SU-DHL-6 (cell line): ENCODE data around the gene RAX2.
A peak's percentile ranks its signal among the peaks of the same experiment; 100 is the strongest.

Source experiments
- H2AFZ ChIP-seq: fragments of 200-600 bp; sonication (generic); 2 replicates; pipeline ENCODE4 v1.6.1; 2014; ENCODE audit warnings: low read depth, mild to moderate bottlenecking, moderate library complexity, mixed read lengths, antibody characterized with exemption, low read length; ENCODE audit not compliant: severe bottlenecking
- H3F3A ChIP-seq: fragments of 200-600 bp; shearing (Covaris generic); 2 replicates; pipeline ENCODE4 v1.6.0; 2016; ENCODE audit warnings: antibody characterized with exemption, mild to moderate bottlenecking; ENCODE audit not compliant: insufficient read depth
- H3K27ac ChIP-seq: fragments of 200-600 bp; sonication (generic); 2 replicates; pipeline ENCODE4 v1.5.1; 2016; ENCODE audit warnings: low read depth, mild to moderate bottlenecking, low read length, moderate library complexity, mixed read lengths
- H3K27me3 ChIP-seq: fragments of 200-600 bp; sonication (generic), shearing (Covaris generic); 2 replicates; pipeline ENCODE4 v1.6.0; 2014; ENCODE audit warnings: mild to moderate bottlenecking, low read length
- H3K36me3 ChIP-seq: fragments of 200-600 bp; sonication (generic); 2 replicates; pipeline ENCODE4 v1.6.1; 2014; ENCODE audit warnings: mild to moderate bottlenecking, low read length, mixed read lengths
- H3K4me2 ChIP-seq: fragments of 300-600, 200-600 bp; shearing (Covaris generic), sonication (generic); 2 replicates; pipeline ENCODE4 v1.6.0; 2014; ENCODE audit warnings: low read length, low read depth, mild to moderate bottlenecking; ENCODE audit not compliant: poor library complexity, severe bottlenecking
- H3K4me3 ChIP-seq: fragments of 200-600 bp; sonication (generic); 2 replicates; pipeline ENCODE4 v1.5.1; 2014; ENCODE audit warnings: antibody characterized with exemption, low read length, mild to moderate bottlenecking, mixed read lengths; ENCODE audit not compliant: insufficient read depth, poor library complexity, severe bottlenecking
- H3K79me2 ChIP-seq: fragments of 200-600 bp; sonication (generic); 2 replicates; pipeline ENCODE4 v1.6.1; 2014; ENCODE audit warnings: mild to moderate bottlenecking, low read length, moderate library complexity; ENCODE audit not compliant: insufficient read depth
- H3K9ac ChIP-seq: fragments of 200-600 bp; sonication (generic); 2 replicates; pipeline ENCODE4 v1.7.0; 2014; ENCODE audit warnings: mild to moderate bottlenecking, low read length
- H3K9me2 ChIP-seq: fragments of 200-600 bp; sonication (generic); replicated peaks from 2 replicates; pipeline ENCODE4 v1.6.1; 2014; ENCODE audit warnings: low read length; ENCODE audit not compliant: insufficient read depth
- H3K9me3 ChIP-seq: fragments of 200-600 bp; sonication (generic); 2 replicates; pipeline ENCODE4 v1.6.1; 2014; ENCODE audit warnings: low read length, mixed read lengths; ENCODE audit not compliant: insufficient read depth
- H4K20me1 ChIP-seq: fragments of 200-600 bp; sonication (generic); 2 replicates; pipeline ENCODE4 v1.6.1; 2014; ENCODE audit warnings: low read depth, mild to moderate bottlenecking, antibody characterized with exemption, low read length, moderate library complexity, mixed read lengths
- EZH2phosphoT487 ChIP-seq: fragments of 200-600 bp; sonication (generic), shearing (Covaris generic); conservative IDR thresholded peaks from 2 replicates; pipeline ENCODE4 v1.6.1; 2018; ENCODE audit warnings: mild to moderate bottlenecking, antibody characterized with exemption, low read length, moderate library complexity, mixed read lengths
- TF ChIP-seq, protein P1 (sequence below): fragments of 200-600 bp; sonication (generic); IDR thresholded peaks from one replicate; pipeline ENCODE4 v1.5.1; 2017; ENCODE audit warnings: antibody characterized with exemption, mild to moderate bottlenecking, low read length, moderate library complexity; ENCODE audit not compliant: insufficient read depth, poor library complexity, severe bottlenecking

The RAX2 gene

GRCh38 chr19:3762501-3763459 is 9.2 kb downstream of the RAX2 start, which contains the start of gene MRPL54:
TSS of gene MRPL54 (plus strand) at chr19:3762682. CDS start at chr19:3762701, 19 bp downstream.
- H3K9me2 ChIP-seq = no peaks in the 10 kb centered on the region
- no peaks in the 10 kb centered on the region for H3K27me3 ChIP-seq
- H3K9ac ChIP-seq = peak within 1 kb of the TSS; percentile 87
- H3K79me2 ChIP-seq = peaks cover 23% of the 10 kb centered on the region
- TF ChIP-seq, protein P1, sequence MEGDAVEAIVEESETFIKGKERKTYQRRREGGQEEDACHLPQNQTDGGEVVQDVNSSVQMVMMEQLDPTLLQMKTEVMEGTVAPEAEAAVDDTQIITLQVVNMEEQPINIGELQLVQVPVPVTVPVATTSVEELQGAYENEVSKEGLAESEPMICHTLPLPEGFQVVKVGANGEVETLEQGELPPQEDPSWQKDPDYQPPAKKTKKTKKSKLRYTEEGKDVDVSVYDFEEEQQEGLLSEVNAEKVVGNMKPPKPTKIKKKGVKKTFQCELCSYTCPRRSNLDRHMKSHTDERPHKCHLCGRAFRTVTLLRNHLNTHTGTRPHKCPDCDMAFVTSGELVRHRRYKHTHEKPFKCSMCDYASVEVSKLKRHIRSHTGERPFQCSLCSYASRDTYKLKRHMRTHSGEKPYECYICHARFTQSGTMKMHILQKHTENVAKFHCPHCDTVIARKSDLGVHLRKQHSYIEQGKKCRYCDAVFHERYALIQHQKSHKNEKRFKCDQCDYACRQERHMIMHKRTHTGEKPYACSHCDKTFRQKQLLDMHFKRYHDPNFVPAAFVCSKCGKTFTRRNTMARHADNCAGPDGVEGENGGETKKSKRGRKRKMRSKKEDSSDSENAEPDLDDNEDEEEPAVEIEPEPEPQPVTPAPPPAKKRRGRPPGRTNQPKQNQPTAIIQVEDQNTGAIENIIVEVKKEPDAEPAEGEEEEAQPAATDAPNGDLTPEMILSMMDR = no peak
- no peak for TF ChIP-seq EZH2phosphoT487
- peak within 1 kb of the TSS; percentile 94 for H3K27ac ChIP-seq
- peaks cover 10% of the 10 kb centered on the region for H3F3A ChIP-seq
- H3K4me2 ChIP-seq = peak within 1 kb of the TSS; percentile 69
- no peaks in the 10 kb centered on the region for H4K20me1 ChIP-seq
- peak within 1 kb of the TSS; percentile 91 for H3K4me3 ChIP-seq
- peak within 1 kb of the TSS; percentile 92 for H2AFZ ChIP-seq
- no peaks in the 10 kb centered on the region for H3K36me3 ChIP-seq
- no peaks in the 10 kb centered on the region for H3K9me3 ChIP-seq

DNA sequence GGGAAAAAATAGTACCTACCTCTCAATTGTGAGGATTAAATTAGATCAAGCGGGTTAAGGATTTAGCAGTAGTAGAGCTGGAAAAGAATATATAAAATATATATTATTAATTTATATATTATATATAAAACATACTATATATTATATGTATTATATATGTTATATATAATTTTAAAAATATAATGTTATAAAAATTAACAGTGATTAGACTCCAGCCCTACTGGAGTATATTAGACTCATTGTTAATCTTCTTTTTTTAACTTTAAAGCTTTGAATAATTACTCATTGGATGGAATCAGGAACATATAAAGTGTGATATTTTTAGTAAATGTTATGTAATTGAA is 9.9 kb downstream of the RAX2 start:
- H3K27me3 ChIP-seq = no peaks in the 10 kb centered on the region
- no peaks in the 10 kb centered on the region for H3K9me3 ChIP-seq
- H3F3A ChIP-seq = peaks cover 10% of the 10 kb centered on the region
- TF ChIP-seq, protein P1 = no peak
- TF ChIP-seq EZH2phosphoT487 = no peak
- H3K27ac ChIP-seq = peak overlapping the region; percentile 94
- H3K36me3 ChIP-seq = no peaks in the 10 kb centered on the region
- H3K79me2 ChIP-seq = peaks cover 23% of the 10 kb centered on the region
- peak overlapping the region; percentile 87 for H3K9ac ChIP-seq
- H3K9me2 ChIP-seq = no peaks in the 10 kb centered on the region
- H4K20me1 ChIP-seq = no peaks in the 10 kb centered on the region
- peak overlapping the region; percentile 92 for H2AFZ ChIP-seq
- H3K4me3 ChIP-seq = peak overlapping the region; percentile 91
- peak overlapping the region; percentile 69 for H3K4me2 ChIP-seq

DNA sequence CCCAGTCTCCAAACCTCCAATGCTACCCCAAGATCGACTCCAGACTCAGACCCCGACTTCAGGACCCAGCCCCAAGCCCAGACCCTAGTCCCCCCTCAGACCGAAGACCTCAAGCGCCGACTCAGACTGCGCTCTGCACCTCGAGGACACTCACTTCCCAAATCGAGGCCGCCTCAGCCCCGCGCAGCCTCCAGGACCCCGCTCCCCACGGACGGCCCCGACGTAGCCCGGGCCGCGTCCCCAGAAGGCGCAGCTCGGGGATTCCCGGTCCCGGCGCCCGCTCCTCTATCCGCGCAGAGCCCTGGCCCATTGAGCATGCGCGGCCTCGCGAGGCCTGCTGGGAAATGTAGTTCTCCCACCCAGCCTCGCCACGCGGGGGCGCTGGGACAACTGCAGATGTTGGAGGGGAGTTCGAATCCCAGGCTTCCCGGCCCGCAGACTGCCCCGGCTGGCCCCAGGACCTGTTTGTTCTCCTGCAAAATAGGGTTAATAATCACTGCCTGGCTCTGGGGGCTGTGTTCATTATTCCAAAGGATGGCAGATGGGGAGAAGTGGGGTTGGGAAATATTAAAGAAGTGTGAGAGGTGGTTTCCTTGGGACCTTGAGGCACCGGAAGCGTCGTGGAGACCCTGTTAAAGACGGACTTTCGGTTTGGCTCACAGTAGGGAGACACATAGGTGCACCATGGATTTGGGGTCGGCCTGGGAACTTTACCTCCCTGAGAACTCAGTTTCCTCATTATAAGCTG is 10.5 kb downstream of the RAX2 start, which contains the start of gene APBA3:
APBA3 (minus strand) TSS at position 311 of the 748 bp plus-strand sequence. CDS start 1,428 bp downstream, outside the sequence.
- Histone ChIP-seq H3K4me2 (peak within 1 kb of the TSS; percentile 69), H3K9me3 (no peaks in the 10 kb centered on the region), H3K9me2 (no peaks in the 10 kb centered on the region), H3K4me3 (peak within 1 kb of the TSS; percentile 91), H3K27ac (peak within 1 kb of the TSS; percentile 94), H3K27me3 (no peaks in the 10 kb centered on the region), H3K9ac (peak within 1 kb of the TSS; percentile 87), H4K20me1 (no peaks in the 10 kb centered on the region), H3K36me3 (no peaks in the 10 kb centered on the region), H3K79me2 (peaks cover 23% of the 10 kb centered on the region), H2AFZ (peak within 1 kb of the TSS; percentile 92), H3F3A (peaks cover 10% of the 10 kb centered on the region)
- no peak for TF ChIP-seq EZH2phosphoT487
- TF ChIP-seq, protein P1 = peak; percentile 69
